ENCODE data around the gene ARL15. TPM values are rescaled to one million over a fixed set of nuclear protein-coding genes. Genes with fewer than 3 reads are reported as not detected.

ARL15 gene
- polyA plus RNA-seq, 1 donor = 24.7 TPM

DNA sequence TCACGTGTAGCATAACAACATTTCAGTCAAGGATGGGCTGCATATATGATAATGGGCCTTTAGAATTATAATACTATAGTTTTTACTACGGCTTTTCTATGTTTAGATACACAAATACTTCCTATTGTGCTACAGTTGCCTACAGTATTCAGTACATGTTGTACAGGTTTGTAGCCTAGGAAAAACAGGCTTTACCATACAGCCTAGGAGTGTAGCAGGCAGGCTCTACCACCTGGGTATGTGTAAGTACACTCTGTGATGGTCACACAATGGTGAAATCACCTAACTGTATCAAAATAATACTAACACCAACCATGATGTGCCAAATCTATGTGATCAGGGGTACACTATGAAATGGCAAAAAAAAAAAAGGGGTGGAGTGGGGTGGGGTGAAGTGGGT, 372.9 kb downstream of the ARL15 start:
- no peak for DNase-seq (ENCODE audit: low read depth)

DNA sequence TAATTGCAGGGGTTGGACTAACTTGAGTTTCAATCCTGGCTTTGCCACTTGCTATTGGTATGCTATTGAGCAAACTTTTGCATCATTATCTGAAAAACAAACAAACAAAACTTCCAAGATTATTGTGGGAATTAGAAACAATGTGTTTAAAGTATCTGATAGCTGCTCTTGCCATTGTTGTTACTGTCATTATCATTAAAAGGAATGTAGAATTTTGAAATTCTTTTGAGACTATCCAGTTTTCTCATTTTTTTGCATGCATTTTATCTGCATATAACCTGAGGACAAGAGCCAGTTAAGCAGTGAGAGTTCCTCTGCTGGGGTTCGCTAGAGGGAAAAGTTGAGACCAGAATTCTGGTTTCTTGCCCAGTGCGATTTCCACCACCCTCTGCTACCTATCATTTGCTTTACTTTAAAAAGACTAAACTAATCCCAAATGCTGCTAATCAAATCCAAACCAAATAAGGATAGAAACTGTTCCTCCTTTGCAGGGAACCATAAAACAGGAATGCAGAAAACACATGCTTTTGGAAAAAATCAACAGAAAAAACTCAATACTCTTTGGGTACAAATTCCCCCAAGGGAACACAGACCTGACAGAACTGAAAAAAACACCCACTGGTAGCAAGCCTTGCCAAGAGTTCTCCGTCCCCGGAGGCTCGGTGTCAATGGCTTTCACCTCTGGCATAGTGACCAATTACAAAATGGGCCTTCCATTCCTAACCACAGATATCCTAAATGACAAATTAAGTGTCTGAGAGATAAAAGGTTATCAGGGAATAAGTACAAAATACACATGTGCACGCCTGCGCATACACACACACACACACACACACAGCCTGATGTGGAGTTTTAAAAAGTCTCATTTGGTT, 373.7 kb downstream of the ARL15 start:
- no peak for DNase-seq (ENCODE audit: low read depth)

DNA sequence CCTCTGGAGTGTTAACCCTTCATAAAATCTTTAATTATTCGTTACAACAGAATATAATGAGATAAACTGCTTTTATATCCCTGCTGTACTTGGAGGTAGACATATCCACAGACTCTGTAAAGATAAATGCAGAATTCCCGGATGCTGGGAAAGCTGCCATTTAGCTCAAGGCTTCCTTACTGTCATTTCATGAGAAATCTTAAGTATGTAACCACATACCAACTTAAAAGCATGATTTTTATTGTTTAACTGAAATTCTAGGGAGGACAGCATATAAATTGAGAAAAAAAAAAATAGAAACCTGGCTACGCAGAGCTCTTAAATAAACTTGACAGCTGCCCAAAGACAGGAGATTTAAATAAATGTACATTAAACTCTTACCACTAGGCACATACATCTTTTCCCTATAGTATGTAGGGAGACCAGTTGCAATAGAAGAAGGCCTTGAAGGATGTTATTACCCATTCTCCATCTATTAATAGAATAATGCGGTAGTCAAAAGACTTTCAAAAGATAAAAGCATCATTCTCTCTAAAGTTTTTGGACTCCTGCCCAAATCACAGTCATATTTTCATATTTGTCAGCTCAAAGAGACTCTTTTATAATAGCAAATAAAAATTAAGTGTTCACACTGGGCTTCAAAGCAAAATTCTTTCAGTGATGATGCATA, 376.1 kb downstream of the ARL15 start:
- DNase-seq (ENCODE audit: low read depth) = no peak

DNA sequence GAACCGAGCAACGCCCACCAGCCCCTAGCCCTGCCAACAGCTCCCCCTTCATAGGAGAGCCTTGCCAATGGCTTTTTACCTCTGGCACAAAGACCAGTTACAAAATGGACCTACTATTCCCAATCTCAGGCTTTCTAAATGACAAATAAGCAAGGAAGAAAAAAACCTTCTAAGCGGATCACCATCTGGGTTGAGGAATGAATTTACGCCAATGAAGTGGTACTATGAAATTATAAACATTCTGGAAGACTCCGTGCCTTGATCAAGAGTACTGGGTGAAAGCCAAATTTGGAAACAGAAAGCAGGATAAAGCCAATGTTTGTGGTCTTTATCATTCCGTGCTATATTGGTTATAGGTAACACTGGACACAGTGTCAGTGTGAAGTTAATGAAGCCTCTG, 378.0 kb downstream of the ARL15 start:
- no peak for DNase-seq (ENCODE audit: low read depth)

DNA sequence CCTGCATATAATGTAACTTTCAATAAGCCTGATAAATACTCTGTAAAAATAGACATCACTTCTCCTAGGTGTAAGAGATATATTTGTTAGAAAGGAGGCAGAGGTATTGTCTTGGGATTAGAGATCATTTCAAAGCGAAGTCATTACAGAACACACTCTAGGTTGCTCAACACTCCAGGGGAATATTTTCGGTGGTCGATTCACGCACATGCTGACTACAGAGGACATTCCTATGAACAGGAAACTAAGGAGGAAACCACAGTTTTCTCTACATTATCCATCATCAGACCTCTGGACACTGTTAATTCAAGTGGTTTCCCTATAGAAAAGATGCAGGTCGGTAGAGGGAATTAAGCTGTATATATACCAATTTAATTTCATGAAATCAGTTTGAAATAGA, 379.9 kb downstream of the ARL15 start:
- no peak for DNase-seq (ENCODE audit: low read depth)

DNA sequence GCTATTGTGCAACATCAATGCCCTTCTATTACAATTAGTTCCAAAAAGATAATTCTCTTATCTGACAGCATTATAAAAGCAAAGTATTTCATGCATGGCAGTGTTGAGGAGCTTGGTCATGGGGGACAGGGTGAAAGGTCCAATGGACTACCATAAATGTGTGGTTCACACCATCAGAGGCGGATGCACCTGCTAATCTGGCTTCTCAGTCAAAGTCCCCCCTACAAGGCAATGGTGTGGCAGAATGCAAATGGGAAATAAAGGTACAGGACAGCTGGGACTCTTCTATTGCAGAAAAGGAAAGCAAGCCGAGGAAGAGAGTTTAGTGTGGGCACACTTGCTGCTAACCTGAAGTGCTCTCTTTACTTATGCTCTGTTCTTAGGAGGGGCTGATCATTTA, 380.8 kb downstream of the ARL15 start:
- no peak for DNase-seq (ENCODE audit: low read depth)

DNA sequence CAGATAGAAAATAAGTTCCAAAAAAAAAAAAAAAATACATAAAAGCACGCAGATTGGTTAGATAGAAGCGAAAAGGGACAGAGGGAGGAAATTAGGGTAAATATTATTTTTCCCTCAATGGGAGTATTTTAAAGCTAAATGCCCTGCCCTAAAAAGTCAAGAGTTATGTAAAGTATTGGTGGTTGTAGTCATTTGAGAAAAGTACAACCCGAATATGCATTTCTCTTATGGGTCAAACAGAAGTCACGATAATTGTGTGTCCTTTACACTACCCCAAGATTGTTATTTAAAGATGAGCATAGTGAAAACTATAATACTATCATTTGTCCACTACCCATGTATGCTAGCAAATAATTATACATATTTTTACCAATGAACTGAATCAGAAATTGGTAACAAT, 381.2 kb downstream of the ARL15 start:
- no peak for DNase-seq (ENCODE audit: low read depth)

DNA sequence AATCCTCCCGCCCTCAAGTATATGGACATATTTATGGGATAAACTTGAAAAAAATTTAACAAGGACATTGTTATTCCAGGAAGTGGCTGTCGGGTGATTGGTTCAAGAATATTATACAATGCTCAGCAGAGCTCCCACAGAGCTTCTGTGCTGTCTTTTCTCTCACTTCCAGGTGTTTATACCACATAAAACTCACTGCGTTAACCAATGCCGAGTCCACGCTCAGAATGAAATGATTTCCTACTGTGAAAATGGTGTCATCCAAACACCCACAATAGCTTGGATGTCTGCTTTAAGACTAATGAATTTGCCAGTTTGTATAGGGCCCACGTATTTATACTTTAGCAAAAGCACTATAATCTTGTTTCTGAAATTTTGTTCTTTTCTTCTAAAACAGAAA, 381.7 kb downstream of the ARL15 start:
- no peak for DNase-seq (ENCODE audit: low read depth)

DNA sequence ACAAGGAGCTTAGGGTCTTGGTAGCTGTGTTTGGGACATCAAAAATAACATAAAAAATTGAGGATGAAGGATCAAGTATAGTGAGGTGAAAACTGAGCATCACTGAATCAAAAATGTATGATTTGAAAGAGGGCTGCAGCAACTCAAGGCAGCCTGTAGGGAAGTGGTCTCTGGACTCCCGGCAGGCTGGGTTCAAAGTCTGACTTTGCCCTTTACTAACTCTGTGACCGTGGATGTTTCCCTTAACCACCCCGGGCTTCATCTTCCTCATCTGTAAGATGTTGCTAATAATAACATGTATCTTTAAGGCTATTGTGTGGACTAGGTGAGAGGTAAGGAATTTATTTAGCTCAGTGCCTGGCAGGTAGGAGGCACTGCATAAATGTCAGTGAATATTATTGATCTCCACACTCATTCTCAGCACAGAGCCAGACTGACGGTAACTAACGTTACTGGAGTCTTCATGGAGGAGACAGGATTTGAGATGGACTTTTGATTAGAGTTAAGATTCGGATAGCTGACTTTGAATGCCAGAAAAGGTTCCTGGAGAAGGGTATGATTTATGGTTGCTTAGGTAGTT, 382.6 kb downstream of the ARL15 start:
- no peak for DNase-seq (ENCODE audit: low read depth)

DNA sequence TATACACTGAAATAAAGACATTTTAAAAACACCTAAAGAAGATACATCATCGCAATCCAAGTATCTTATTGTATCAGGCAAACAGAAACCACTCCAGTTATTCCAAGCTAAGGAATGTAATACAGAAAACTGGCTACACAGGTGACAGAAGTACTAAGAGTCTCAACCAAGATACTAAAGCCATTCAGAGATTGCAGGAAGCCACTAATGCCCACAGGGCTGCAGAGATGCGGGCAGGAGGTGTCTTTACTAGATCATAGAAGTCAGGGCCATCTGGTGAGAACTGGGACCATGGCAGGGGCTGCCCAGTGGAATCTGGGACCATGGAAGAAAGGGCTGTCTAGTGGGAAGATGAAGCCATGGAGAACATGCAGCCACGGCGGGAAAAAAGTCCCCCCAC, 384.3 kb downstream of the ARL15 start:
- no peak for DNase-seq (ENCODE audit: low read depth)

DNA sequence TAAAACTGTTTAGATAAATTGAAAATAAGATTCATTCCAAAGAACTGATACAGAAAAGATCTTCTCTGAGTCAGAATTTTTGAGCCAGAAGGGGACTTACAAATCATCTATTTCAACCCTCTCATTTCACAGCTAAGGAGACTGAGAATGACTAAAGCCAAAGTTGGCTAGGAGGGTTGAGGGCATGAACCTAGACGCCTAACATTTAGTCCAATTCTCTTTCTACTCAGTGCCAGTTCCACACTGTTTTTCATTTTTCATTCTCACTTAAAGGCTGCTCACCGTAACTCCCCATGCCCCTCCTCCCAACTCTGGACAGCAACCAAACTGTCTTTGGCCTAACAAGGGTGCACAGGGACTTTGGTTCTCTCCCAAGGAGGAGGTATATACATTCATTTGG, 386.0 kb downstream of the ARL15 start:
- DNase-seq (ENCODE audit: low read depth) = no peak

DNA sequence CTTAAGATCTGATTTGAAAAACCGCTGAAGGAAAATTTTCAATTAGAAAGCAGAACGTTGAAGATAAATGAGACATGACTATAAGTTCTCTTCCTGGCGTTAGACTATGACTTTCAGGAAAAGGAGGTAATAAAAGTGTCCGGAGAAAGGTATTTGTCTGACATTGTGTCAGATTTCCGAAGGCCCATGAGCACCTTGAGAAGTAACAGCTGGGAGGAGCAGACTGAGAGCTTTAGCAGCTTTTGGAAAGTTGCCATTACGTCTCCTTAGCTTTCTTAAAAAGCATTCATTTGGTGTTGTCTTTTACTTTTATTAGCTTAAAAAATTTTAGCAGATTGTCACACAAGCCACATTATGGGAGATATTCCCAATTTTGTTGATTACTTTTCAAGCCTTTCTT, 386.4 kb downstream of the ARL15 start:
- no peak for DNase-seq (ENCODE audit: low read depth)

DNA sequence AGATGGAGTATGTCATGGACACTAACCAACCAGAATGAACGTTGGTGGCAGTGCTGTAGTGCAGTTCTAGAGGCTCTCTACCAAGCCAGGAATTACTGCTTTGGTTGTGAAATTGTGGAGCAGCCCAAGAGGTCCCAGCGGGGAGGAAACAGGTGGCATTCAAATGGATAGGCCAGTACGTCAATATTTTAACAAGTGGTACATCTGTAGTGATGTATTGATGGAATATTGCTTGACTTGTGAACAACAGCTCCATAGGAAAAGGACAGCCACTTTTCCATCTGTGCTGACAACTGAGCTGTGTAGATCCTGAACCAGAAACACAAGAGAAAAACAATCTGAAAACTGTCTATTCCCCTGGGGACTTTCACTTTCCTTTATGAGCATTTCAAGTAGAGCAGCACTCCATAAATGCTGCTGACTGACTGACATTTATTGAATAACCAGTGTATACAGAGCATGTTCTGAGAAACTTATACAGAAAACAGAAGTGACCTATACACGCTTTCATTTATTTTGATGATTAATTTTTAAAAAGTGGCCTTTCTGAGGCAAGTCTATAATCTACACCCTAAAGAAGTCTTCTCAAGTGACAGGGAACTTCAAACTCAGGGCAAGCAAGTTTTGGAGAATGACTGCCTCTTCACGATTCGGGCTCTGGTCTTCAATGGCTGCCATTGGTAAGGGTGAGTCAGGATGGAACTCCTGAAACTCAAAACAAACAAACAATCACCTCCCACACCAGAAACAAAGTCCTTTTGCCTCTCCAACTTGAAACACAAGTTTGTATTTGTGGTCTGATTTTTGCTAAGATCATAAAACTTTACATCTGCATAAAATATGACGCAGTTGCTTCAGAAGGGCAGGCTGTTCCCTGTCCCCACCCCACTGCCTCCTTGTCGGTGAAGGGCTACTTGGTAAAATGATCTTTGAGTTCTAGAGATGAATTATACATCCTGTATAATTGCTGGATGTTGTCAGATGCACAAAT, 387.6 kb downstream of the ARL15 start:
- no peak for DNase-seq (ENCODE audit: low read depth)

DNA sequence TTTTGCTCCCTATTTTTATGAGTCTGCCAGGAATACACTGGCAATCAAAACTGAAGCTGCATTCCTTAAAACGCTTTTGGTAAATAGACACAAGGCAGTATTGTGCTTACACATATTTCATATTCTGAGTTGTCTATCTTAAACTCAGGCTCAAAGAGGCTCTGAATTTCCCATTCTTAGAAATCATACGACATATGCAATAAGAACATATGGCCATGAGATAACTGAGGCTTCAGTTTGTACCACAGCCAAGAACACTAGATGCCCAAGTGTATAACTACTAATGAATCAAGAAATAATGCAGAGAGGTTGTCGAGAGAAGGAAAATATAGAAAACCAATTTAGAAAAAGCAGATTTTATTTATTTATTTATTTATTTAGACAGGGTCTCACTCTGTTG, 392.5 kb downstream of the ARL15 start:
- no peak for DNase-seq (ENCODE audit: low read depth)

DNA sequence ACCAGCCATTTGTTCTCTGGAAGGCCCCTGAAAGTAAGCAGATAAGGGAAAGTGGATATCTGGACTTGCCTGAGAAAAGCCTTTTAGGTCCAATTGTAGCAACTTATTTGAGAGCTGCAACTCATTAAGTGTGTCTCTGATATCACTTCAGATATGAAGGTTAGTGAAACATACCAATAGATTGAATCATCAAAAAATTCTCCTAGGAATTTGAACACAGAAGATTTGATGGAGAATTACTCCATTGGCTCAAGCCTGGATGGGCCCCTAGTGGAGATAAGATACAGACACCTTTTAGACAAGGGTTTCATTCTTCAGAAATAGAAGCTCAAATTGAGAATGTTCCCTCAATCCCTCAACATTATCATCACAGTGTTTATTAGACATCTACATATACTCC, 393.3 kb downstream of the ARL15 start:
- no peak for DNase-seq (ENCODE audit: low read depth)

DNA sequence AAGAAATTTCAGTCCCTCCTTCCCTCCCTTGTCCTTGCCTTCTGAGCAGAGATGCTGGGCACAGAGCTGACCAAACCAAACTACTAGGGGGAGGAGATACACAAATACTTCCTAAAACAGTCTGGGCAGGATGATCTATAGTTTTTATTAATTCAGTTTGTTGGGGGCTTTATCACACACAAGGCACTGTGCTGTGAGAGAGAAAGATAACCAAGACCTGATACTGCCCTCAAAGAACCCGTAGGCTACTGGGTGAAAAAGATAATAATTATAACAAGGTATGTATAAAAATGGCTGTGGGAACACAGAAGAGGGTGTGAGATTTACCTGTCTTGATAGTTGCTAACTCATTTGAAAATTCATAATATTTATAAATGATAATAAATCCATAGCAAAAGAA, 395.3 kb downstream of the ARL15 start:
- DNase-seq (ENCODE audit: low read depth) = no peak

DNA sequence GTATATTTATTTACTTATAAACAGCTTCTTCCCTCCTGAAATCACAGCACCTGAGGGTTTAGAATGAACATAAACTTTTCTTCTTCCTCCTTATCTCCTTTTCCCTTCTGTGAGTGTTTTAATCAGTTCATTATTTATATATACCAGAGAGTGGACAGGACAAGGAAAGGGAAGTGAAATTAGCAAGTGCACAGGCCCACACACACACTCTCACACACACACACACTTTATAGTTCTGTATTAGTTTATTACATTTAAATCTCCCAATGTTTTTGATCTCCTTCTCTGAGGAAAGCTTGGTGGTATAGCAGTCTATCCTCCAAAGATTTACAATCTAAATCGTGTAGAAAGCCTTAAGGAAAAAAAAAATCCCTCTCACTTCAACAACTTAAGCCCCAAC, 396.4 kb downstream of the ARL15 start:
- DNase-seq (ENCODE audit: low read depth) = no peak

DNA sequence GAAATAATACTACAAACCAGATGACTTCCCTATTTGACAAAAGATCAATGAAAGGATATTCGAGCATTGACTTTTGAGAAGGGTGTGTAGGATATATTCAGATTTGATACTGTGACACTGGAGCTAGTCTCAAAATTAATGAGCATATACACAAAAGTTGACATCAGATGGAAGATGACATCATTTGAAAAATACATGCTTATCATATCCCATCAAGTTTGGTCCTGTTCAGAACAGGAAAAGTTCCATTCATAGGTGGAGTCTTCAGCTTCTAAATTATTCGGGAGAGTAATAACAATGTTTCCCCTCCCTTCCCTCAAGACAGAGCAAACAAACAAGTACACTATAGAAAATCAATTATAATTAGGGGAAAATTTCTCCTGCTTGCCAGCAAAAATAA, 401.6 kb downstream of the ARL15 start:
- DNase-seq (ENCODE audit: low read depth) = no peak

DNA sequence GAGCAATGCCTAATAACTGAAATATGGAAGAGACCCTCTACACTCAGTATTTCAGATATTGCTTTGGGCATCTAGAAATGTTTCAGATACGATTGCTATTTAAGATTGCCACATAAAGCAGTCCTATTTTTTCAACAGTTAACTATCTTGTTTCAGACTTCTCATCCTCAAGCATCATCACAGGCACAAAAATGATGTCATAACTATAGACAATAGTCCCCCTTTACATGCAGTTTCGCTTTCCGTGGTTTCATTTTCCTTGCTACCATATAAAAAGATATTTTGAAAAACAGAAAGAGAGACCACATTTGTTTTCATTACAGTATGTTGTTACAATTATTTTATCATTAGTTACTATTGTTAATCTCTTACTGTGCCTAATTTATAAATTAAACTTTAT, 402.5 kb downstream of the ARL15 start:
- no peak for DNase-seq (ENCODE audit: low read depth)

DNA sequence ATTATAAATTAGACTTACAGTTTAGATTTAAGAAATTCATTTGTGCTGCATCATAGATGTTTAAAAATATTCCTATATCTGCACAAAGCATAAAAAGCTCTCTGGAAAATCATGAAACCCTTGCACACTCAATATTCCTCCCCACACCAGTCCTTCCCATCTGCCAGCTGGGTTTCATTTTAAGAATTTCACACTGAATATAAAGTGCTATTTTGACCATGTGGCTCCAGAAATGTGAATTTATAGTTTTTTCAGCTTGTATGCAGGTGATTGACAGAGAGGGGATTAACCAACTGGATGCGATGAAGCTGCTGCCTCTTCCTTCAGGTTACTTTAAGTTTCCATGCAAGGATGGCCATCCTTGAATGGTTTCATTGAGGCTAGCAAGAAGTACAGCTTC, 403.6 kb downstream of the ARL15 start:
- DNase-seq (ENCODE audit: low read depth) = no peak

DNA sequence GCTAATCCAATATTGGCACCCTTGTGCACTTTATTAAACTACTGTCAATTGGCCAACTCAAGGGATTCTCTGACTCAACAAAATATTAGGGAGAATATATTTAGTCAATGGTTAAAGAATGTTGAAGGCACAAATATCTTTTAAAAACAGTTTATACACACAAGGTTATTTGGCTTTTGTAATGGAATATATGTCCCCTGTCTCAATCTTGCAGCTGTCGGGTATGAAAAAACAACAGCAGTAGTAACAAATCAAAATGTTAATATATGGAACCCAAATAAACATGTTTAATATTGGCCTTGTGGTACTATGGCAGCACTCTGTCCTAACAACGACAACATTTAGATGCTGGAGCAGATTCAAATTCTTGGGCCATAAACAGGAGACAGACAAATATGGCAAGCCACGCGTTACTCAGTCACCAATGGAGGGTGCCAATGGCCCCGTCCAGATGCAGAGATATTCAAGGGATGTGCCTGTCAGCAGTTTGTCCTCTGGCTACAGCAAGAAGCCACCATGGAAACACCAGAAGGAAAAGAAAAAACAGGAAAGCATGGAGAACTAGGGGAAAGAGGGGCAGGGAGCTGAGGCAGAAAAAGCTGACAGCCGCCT, 408.0 kb downstream of the ARL15 start:
- DNase-seq (ENCODE audit: low read depth) = no peak
